ENCODE data around the gene PLTP.

PLTP gene

GRCh38 chr20:45888681-45889080, 23.3 kb downstream of the PLTP start:
- Histone ChIP-seq H3K4me1 (ENCODE audit: control insufficient read depth, insufficient read depth, low read length) (peaks cover 3% of the 10 kb centered on the region; the same call in 1 of the 2 replicates), H3K27ac (ENCODE audit: extremely low read depth, low read depth, low read length) (no peak overlapping the region), H3K9me3 (ENCODE audit: control insufficient read depth, insufficient read depth, low read depth, low read length) (no peaks in the 10 kb centered on the region), H3K4me3 (ENCODE audit: low read depth, low read length) (no peak overlapping the region), H3K36me3 (ENCODE audit: control insufficient read depth in 2 of 2, insufficient read depth in 1 of 2, low read length in 2 of 2) (peaks cover 0 to 41% of the 10 kb centered on the region in 2 experiments; a peak in 2 of 3 replicates)
- ChIA-PET CTCF (no interaction called here), POLR2A (no interaction called here)
- TF ChIP-seq ZNF600 (tag by site-specific recombination; IDR thresholded peaks at IDR 0.05): no peak
- TF ChIP-seq ZNF777 (tag by site-specific recombination; IDR thresholded peaks at IDR 0.05; ENCODE audit: borderline replicate concordance): no peak
- no peak for TF ChIP-seq KLF7 (tag by site-specific recombination; IDR thresholded peaks at IDR 0.05; ENCODE audit: borderline replicate concordance)
- TF ChIP-seq PATZ1 (tag by site-specific recombination; IDR thresholded peaks at IDR 0.05): no peak
- no peak for TF ChIP-seq ZNF580 (tag by site-specific recombination; IDR thresholded peaks at IDR 0.05)
- no peak for TF ChIP-seq ZNF596 (tag by site-specific recombination; IDR thresholded peaks at IDR 0.05)
- no peak for TF ChIP-seq ZNF626 (tag by site-specific recombination; IDR thresholded peaks at IDR 0.05)

GRCh38 chr20:45887346-45887715, 24.6 kb downstream of the PLTP start, which contains the start of gene SPATA25:
Gene SPATA25, minus strand, starts transcription at chr20:45887622. Its CDS starts 32 bp downstream, at chr20:45887590.
- H3K9me3 ChIP-seq (ENCODE audit: control insufficient read depth, insufficient read depth, low read depth, low read length): no peaks in the 10 kb centered on the region
- peaks cover 0 to 45% of the 10 kb centered on the region in 2 experiments; a peak in 2 of 3 replicates for H3K36me3 ChIP-seq (ENCODE audit: control insufficient read depth in 2 of 2, insufficient read depth in 1 of 2, low read length in 2 of 2)
- H3K4me1 ChIP-seq (ENCODE audit: control insufficient read depth, insufficient read depth, low read length): peaks cover 3% of the 10 kb centered on the region; the same call in 1 of the 2 replicates
- no peak within 1 kb of the TSS for H3K4me3 ChIP-seq (ENCODE audit: low read depth, low read length)
- ChIA-PET POLR2A (no interaction called here), CTCF (interaction anchor here (0.6 kb wide), 1 partner anchor 63 kb away, joined by 3 read pairs; no protein-coding TSS in a partner anchor)
- H3K27ac ChIP-seq (ENCODE audit: extremely low read depth, low read depth, low read length): no peak within 1 kb of the TSS
- TF ChIP-seq ZNF600 (tag by site-specific recombination; IDR thresholded peaks at IDR 0.05) (peak; percentile 34; the same call in 1 of the 2 replicates), ZBTB8A (tag by site-specific recombination; IDR thresholded peaks at IDR 0.05) (no peak)

GRCh38 chr20:45886590-45887345, 25.2 kb downstream of the PLTP start:
- no peak overlapping the region for H3K27ac ChIP-seq (ENCODE audit: extremely low read depth, low read depth, low read length)
- H3K4me3 ChIP-seq (ENCODE audit: low read depth, low read length): no peak overlapping the region
- TF ChIP-seq ZNF639 (tag by site-specific recombination; IDR thresholded peaks at IDR 0.05): no peak
- TF ChIP-seq ZNF398 (tag by site-specific recombination; IDR thresholded peaks at IDR 0.05): no peak
- TF ChIP-seq ELK4 (IDR thresholded peaks at IDR 0.05; ENCODE audit: borderline replicate concordance, low read depth, low read length): no peak
- TF ChIP-seq ZEB2 (tag by site-specific recombination; IDR thresholded peaks at IDR 0.05): no peak
- TF ChIP-seq HIC1 (tag by site-specific recombination; IDR thresholded peaks at IDR 0.05): no peak
- TF ChIP-seq ZNF416 (tag by site-specific recombination; IDR thresholded peaks at IDR 0.05): no peak
- no peak for TF ChIP-seq ZNF76 (tag by site-specific recombination; IDR thresholded peaks at IDR 0.05; ENCODE audit: borderline replicate concordance, low read depth)
- TF ChIP-seq ZFP41 (tag by site-specific recombination; IDR thresholded peaks at IDR 0.05; ENCODE audit: borderline replicate concordance): no peak
- no peak for TF ChIP-seq BCL11B (tag by site-specific recombination; IDR thresholded peaks at IDR 0.05; ENCODE audit: low read depth)
- no peak for TF ChIP-seq ZNF585B (tag by site-specific recombination; IDR thresholded peaks at IDR 0.05)
- peaks cover under 1% of the 10 kb centered on the region; the same call in 1 of the 2 replicates for H3K4me1 ChIP-seq (ENCODE audit: control insufficient read depth, insufficient read depth, low read length)
- CTCF ChIA-PET: interaction anchor here (0.6 kb wide), 1 partner anchor 62 kb away, joined by 3 read pairs; no protein-coding TSS in a partner anchor
- no peaks in the 10 kb centered on the region for H3K9me3 ChIP-seq (ENCODE audit: control insufficient read depth, insufficient read depth, low read depth, low read length)
- POLR2A ChIA-PET: no interaction called here
- H3K36me3 ChIP-seq (ENCODE audit: control insufficient read depth in 2 of 2, insufficient read depth in 1 of 2, low read length in 2 of 2): peaks cover 0 to 48% of the 10 kb centered on the region in 2 experiments; a peak in 2 of 3 replicates
